NCI-H2081 treated with DMSO at 0.1 percent for 48 hours (cell line): ENCODE results near the gene SAMMSON.

ENCODE experiments used
- DNase-seq: peaks from one replicate; lab custom pipeline; 2025; lab: John Stamatoyannopoulos, UW

Gene SAMMSON

DNA sequence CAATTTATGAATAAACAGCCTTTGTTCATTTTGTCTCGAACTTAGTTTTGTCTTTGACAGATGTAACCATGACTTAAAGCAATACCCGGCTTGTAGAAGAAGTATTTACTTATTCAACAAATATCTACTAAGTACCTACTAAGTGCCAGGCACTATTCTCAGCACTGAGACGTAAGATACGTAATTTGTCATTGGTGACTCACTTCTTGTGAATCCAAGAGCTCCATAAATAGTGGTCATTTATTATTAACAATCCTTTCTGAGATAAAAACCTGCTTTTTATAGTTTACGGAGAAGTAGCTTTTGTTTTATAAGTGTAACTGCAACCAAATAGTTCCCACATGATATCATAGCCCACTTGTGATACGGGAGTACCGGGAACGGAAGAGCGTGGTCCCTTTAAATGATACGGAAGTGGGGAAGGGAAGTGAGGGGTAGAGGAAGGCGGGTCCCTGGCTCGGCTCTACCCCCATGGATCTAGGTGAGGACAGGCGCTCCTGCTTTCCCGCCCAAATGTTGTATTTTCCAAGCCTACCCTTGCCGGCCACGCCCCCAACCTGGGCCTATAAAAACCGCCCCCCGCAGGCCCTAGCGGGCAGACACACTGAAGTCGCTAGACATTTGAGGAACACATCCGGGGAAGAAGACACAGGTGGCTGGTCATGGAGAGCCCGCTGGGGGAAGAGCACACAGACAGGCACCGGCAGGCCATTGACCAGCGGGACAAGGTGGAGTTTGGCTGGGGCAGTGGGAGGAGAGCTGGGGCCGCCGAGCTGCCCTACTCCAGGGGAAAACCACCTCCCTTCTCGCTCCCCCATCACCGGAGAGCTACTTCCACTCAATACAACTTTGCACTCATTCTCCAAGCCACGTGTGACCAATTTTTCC lies at the start of gene SAMMSON:
TSS of gene SAMMSON (plus strand) at position 594 of the 888 bp plus-strand sequence.
- peak; percentile 59 for DNase-seq

DNA sequence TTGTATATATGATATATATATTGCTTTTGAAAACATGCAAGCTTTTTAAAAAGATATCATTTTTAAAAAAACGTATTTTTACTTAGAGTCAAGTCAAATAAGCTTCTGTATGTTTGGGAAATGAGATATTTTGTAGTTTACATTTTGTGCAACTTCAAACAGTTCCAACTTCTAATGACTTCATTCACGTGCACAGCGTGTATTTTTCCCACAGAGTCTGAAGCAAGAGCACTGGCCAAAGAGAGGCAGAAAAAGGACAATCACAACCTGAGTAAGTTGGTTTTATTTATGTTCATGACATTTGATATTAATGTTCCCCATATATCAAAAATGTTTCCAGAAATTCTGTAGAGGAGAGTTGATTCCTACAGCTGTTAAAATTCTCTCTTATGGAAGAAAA lies 47.9 kb upstream of the SAMMSON start:
- DNase-seq = no peak

DNA sequence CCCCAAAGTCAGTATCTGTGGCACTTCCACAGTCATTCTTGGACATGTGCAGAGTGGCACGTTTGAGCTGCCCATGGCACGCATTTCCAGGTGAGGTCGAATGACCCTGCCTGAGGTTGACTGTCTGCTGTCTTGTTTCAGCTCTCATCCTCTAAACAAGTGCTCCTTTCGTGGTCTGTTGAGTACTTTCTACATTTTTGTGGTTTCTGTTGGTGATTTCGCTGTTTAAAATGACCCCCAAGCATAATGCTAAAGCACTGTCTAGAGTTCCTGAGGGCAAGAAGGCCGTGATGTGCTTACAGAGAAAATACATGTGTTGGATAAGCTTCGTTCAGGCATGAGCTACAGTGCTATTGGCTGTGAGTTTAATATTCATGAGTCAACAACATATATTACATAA lies 40.0 kb upstream of the SAMMSON start:
- no peak for DNase-seq

DNA sequence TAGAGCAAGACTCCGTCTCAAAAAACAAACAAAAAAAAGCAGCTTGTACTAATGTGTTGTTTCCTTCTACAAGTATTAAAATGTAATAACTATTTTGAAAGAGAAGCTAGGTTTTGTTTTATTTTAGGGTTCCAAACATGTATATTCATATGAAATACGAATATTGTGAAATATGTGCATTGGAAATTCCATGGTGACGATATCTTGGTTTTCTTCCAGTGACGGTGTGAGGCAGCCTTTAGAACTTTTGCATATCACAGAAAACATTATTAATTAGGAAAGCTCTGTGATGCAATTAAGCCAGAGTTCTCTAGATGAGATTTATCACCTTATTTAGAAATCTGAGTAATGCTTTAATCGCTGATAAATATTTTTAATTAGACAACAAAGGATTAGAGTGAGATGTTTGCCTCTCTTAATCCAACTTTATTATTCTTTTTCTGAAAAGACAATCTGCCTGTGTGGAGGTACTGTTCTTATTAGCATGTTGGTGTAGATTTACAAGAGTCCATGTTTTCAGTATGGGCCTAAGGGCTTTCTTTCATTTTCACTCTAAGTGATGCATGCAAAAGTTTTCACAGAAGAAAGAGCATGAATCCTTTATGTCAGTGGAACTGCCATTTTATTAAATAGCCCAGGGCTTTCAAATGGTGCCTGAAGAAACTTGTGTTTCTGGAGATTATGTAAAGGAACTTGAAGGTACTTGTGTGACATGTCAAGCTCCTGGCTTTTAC lies 37.7 kb upstream of the SAMMSON start:
- DNase-seq = no peak

DNA sequence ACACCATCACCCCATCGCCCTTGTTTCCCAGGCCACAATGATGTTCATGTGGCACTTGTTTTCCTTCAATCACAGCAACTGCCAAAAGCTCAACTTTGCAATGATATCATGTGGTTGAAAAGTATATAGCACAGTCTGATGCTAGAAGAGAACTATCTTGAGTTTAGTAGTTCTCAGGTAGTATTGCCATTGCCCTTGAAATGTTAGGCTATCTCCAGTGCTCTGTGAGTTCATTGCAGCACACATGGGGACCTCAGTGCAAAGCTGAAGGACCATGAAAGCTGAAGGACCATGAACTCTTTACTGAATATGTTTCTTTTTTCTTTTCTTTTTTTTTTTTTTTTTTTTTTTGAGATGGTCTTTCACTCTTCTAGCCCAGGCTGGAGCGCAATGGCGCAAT lies 35.9 kb upstream of the SAMMSON start:
- no peak for DNase-seq

DNA sequence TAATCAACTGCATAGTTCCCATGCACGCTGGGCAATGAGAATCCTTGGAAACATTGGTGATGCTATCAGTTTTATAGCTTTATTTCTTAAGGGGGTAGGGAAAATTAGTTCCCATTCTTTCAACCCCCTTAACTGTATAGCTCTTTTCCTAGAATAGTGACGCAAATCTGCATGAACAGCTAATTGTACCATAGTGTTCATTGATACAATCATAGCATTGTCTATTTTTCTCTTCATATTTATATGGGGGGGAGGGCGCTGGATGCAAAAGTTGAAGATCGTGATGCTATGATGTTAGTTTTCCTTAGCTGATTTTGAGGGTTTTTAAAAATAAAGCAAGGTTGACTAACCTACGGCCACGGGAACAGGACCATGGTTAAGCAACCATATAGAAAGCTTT lies 32.4 kb upstream of the SAMMSON start:
- DNase-seq = no peak

DNA sequence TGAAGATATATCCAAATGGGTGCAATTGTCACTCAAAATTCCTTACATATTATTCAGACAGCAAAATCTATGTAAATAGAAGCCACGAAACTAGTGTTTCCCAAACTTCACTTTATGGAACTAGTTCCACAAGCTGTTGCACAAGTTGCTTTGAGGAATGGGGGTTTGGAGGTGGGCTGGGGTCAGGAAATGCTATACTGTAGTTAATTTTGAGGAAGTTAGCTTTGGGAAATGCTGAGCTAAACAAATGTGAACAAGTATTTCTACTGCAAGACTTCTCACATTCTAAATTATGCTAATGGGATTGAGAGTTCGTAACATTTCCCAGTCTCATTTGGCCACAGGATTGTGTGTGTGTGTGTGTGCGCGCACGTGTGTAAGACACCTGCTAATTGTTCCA lies 28.7 kb upstream of the SAMMSON start:
- DNase-seq = no peak

DNA sequence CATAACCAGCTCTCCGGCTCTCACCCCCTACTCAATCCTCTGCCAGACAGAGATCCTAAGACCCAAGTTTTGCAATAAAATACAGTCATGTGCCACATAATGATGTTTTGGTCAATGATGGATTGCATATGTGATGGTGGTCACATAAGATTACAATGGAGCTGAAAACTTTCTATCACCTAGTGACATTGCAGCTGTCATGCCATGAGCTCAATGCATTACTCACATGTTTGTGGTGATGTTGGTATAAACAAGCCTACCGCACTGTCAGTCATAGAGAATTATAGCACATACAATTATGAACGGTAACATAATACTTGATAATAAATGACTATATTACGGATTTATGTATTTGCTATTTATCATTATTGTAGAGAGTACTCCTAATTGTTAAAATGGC lies 26.9 kb upstream of the SAMMSON start:
- DNase-seq = no peak

DNA sequence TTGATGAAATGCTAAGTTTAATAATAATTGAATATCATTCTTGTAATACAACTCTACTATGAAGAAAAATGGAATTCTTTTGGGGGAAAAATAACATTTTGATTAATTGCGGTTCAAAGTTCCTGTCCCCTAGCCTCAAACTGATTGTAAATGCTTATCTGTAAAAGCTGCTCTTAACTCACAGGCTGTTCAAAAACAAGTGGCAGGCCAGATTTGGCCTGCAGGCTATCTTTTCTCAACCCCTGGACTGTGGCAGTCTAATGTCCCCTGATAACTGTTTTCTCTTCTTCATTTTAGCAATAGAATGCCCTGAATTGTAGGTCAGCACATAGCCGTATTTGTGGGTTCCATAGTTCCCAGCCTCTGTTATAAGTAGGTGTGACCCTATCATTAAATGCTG lies 23.5 kb upstream of the SAMMSON start:
- DNase-seq = no peak

DNA sequence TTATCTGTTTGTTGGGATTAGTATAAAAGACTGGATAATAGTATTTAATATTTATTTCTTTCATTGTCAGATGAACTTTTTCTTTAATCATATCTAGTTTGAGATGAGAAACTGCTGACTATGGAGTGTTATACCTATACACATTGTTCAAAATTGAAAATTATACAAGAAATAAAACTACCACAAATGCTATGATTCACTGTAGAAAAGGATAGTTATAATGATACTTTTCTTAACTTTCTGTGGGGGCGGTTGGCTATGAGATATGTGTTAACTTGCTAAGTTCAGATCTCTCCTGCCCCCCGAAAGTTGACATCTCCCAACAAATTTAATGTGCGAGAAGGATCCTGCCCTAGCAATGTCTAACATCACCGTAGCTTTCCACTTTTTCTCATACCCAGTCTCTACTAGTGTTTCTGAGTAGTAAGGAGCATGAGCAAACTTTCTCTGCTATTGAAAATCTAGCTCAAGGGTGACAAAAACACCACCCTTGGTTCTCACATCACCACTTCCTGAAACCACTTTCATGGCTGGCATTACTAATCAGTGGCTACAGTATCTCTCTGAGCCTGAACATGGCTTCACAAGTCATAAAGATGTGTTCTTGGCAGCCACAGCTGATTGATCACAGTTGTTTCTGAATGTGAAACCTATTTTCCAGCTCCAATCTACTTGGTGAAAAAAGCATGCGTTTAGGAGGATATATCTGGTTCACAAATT lies 15.8 kb upstream of the SAMMSON start:
- no peak for DNase-seq

DNA sequence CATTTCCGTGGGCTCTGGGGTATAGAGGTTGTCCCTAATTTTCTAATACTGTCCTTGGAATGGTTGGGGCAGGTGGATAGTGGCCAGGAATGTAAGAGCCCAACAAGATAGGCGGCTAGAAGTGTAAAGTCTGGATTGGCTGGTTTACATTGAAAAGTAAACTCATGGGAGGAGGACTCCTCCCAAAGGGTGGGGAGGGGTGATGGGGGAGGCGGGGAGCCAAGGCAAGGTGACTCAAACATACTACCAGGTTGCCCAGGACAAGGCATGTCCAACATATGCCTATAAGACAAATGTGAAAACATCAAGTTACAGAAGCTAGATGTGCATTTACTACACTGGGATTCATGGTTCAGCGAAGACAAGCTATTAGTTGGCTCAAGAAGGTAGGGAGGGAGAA lies 14.3 kb upstream of the SAMMSON start:
- no peak for DNase-seq

DNA sequence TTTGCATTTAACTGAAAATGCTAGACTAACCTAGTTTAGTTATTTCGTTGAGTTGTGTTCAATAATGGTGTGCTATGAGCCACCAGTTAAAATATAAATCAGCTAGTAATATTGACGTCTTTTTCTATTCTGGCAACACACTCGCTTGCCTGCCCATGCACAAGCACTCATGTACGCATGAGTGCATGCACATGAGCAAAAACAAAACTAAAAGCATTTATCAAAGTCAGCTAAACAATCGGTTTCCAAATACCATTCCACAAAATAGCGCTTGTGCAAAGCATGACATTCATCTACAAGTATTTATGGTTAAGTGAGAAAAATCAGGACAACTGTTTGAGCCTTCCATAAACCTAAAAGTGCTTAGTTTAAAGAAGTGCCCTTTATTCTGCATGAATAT lies 13.1 kb upstream of the SAMMSON start:
- no peak for DNase-seq

DNA sequence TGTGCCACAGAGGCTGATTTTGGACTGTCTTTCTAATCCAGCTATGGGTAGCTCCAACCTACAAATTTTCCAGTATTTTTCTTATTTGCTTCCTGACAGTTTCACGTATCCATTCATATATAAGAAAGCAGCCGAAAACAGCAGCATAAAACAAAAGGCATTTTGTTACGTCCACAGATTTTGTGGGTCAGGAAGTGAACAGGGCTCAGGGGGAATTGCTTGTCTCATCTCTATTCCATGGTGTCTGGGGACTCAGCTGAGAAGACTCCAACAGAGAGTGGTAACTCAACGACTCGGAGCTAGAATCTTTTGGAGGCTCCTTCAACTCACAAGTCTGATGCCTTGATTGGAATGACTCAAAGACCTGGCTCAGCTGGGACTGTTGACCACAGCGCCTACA lies 11.7 kb upstream of the SAMMSON start:
- no peak for DNase-seq

DNA sequence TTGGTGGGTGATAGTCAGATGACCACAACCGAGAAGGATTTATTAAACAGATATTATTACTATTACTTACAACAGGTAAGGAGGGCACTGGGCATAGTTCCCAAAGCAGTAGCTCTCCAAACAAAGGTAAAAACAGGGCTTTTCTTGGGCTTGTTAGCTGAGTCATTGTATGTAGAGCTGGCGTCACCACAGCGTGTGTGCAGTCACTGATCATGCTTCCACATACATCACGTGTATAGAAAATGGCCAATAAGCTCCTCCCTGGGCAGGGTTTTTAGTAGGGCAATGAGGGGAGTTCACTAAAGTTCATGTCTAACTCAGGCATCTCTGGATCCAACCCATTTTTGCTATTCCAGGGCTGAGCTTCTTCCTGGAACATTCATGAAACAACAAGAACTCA lies 5.8 kb upstream of the SAMMSON start:
- no peak for DNase-seq

DNA sequence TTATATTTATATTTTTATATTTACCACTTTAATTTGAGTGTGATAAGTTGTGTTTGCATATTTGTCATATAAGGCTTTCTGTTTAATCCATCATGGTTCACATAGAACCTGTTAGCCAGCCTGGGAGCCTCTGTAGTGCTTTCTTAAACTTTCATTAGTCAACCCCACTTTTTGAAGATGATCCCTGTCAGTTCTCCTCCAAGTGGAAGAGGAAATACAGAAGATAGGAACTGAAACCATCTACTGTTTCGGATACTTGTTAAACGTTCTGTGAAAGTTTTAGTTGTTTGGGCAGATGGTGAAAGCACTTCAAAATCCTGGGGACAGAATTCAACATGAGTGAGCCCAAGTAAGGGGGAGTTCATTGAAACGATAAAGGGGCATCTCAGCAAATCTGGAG lies 4.6 kb upstream of the SAMMSON start:
- DNase-seq = no peak

DNA sequence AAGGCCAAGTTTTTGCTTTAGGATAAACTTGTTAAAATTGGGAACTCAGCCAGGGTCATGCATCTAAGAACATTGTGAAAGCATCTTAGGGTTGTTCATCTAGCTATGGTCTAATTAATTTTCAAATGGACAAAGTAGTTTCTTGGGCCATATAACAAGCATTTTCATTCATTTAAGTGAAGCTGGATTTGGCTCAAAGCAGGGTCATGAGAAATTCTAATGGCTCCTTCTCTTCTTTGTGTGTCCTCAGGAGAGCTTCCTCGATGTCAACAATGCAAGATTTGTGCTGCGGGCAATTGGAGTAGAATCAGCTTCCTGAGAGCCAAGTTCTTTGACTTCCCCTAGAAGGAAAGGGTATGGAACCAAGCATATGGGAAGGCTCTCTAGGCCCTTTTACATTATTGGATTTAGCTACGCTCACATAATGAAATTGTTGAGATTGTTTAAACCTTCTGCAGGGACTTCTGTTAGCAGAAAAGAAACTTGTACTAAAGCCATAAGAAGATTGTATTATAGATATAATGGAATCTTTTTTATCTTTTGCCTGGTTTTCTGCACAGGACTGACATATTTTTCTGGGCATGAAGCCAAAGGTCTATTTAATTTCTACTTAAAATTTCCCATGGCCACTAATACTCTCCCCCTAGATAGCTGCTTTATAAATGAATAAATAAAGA lies 1.8 kb upstream of the SAMMSON start:
- DNase-seq = no peak

DNA sequence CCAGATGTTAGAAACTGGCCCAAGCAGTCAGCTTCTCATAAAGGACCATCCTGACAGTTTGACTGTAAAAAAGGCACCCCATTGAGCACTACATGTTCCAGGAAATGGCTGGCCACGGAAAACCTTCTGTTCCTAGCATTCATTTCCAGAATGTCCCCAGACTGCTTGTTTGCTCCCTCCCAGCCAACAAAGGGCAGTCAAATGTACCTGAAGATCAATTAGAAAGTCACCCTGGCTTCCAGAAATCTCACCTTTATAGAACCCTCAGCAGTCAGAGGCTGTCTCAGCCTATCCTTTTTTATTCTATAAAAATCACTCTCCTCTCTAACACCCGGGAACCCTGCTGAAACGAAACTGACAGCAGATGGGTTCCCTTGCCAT lies 784 bp upstream of the SAMMSON start:
- DNase-seq = no peak

DNA sequence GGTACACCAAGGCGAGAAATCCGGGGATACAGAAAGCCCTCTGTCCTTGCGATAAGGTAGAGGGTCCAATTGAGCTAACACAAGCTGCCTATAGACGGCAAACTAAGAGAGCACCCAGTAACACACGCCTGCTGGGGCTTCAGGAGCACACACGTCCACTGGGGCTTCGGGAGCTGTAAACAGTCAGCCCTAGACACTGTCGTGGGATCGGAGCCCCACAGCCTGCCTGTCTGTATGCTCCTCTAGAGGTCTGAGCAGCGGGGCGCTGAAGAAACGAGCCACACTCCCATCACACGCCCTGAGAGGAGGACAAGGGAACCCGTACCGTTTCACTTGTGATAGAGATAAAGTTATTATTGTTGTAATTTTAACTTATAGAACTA lies 486 bp downstream of the SAMMSON start:
- DNase-seq = no peak

DNA sequence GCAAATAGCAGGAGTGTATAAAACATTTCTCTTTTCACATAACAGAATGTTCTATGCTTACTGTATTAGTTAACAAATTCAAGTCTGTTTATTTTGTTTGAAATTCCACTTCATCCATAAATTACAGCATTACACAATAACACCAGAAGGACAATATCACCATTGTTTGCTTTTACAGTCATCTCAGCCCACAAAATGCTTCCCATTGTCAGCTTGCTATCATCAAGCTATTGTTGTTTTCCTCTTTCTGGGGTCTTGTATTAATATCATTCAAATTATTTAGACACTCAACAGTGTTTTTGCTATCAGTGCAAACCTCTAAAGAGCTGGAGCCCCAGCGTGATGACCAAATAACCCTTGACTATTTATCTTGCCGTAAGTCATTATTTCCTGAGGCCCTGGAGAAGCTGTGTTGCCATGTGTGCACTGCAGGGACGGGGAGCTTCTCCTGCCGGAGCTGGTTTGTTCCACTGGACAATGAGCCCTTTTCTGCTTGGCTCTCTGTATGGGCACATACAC lies 1.1 kb downstream of the SAMMSON start:
- no peak for DNase-seq

DNA sequence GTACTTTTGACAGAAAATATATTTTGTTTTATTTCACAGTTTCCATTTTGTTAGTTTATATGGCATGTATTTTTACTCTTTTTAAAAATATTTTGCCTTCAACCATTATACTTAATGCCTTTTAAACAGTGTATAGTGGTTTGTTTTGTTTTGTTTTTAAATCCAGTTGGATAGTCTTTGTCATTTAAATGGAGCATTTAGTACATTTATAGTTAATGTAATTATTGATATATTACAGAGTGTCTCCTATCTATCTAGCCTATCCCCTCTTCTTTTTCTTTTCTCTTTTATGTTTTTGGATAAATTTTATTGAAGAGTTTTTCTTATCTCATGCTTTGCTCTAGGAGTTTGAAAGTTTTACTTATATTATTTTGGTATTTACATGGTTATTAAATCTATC lies 3.6 kb downstream of the SAMMSON start:
- no peak for DNase-seq

DNA sequence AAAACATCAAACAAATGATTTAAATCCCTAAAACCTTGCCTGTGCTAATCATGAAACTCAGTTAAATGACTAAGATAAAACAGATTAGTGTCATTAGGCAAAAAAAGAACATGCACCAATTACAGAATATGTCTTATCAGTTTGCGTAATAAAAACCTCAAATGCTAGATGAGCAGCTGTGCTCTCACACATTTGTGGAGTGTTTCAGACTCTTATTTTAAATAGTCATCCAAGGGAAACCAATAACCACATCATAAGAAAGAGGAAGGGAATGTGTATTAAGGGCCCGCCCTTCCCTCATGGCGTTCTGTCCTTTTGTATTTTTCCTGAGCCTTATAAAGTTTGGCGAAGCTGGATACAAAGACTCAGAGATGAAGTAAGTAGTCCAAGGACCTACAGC lies 6.6 kb downstream of the SAMMSON start:
- no peak for DNase-seq

DNA sequence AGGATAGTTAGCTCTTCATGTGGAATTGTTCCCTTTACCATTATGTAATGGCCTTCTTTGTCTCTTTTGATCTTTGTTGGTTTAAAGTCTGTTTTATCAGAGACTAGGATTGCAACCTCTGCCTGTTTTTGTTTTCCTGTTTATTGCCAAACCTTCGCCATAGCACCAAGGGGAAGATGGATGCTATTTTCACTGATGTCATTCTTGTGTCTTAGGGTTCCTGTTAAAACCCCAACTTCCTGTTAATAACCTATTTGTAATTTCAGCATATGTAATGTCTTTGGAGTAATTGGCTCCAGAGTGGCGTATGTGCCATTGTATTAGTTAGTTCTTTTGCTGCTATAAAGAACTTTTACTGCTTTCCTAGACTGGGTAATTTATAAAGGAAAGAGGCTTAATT lies 10.8 kb downstream of the SAMMSON start:
- DNase-seq = no peak
